Caco-2 (cell line): Measurements from ENCODE around the gene TIMM22. TPM values are rescaled to one million over a fixed set of nuclear protein-coding genes. Genes with fewer than 3 reads are reported as not detected.
"Not testable (repeated sequence)": the region's sequence is repeated elsewhere in the genome, so short reads cannot be mapped to it uniquely, and the experiment has no call there.

Experiments
- BruUV-seq: library from RNA; stranded (reverse); fragments of 400-500 nt; replicated peaks from 2 replicates; lab custom pipeline; 2021; lab: Mats Ljungman, UMichigan
- CTCF ChIA-PET: fragments of 300-600 bp; sonication (Branson Sonifier 250); formaldehyde crosslinking; loops from one replicate; lab custom pipeline; 2022; ENCODE audit warnings: antibody characterized with exemption; lab: Charles Lee
- POLR2A ChIA-PET: fragments of 300-600 bp; sonication (Branson Sonifier 250); formaldehyde crosslinking; loops from one replicate; lab custom pipeline; 2022; ENCODE audit warnings: antibody characterized with exemption; lab: Charles Lee
- DNase-seq, 2 experiments: peaks; one replicate each; pipeline versions ENCODE4 v3.0.0 to v3.0.0-alpha.2; 2020 to 2022
- H3K27me3 ChIP-seq: replicated peaks from 2 replicates; pipeline ENCODE4 v1.6.0; 2011; ENCODE audit warnings: low read length; ENCODE audit not compliant: control insufficient read depth, insufficient read depth
- H3K36me3 ChIP-seq: 2 replicates; pipeline ENCODE4 v1.5.1; 2011; ENCODE audit warnings: low read length; ENCODE audit not compliant: control insufficient read depth, insufficient read depth
- H3K4me1 ChIP-seq: fragments of 250-450 bp; sonication (Bioruptor Pico); 2 replicates; pipeline ENCODE4 v1.5.1; 2020; ENCODE audit warnings: mild to moderate bottlenecking
- H3K4me3 ChIP-seq: 2 replicates; pipeline ENCODE4 v1.5.1; 2011; ENCODE audit warnings: low read depth, mild to moderate bottlenecking, control low read depth, low read length
- H3K9me3 ChIP-seq: fragments of 250-450 bp; sonication (Bioruptor Pico); 2 replicates; pipeline ENCODE4 v1.5.1; 2020; ENCODE audit warnings: mild to moderate bottlenecking, moderate library complexity
- H3K27ac Mint-ChIP-seq: one replicate; pipeline ENCODE4 v1.8.0; 2022; ENCODE audit warnings: mixed read lengths; ENCODE audit not compliant: unreplicated experiment
- H3K27me3 Mint-ChIP-seq: one replicate; pipeline ENCODE4 v1.8.0; 2022; ENCODE audit warnings: mixed read lengths; ENCODE audit not compliant: insufficient read depth, unreplicated experiment
- H3K36me3 Mint-ChIP-seq: one replicate; pipeline ENCODE4 v1.8.0; 2022; ENCODE audit warnings: mild to moderate bottlenecking, mixed read lengths; ENCODE audit not compliant: insufficient read depth, unreplicated experiment
- H3K4me1 Mint-ChIP-seq: one replicate; pipeline ENCODE4 v1.8.0; 2022; ENCODE audit warnings: low read depth, mixed read lengths; ENCODE audit not compliant: unreplicated experiment
- H3K4me3 Mint-ChIP-seq: one replicate; pipeline ENCODE4 v1.8.0; 2022; ENCODE audit warnings: mild to moderate bottlenecking, moderate library complexity, mixed read lengths; ENCODE audit not compliant: unreplicated experiment
- H3K9me3 Mint-ChIP-seq: one replicate; pipeline ENCODE4 v1.8.0; 2022; ENCODE audit warnings: mixed read lengths; ENCODE audit not compliant: unreplicated experiment
- intact Hi-C: fragments of 100-400 bp; cut with micrococcal nuclease; formaldehyde crosslinking; loops from one replicate; pipeline ENCODE4 v1.10.0; 2022; ENCODE audit not compliant: unreplicated experiment
- total RNA-seq: library from RNA; stranded (reverse); gene quantifications from 2 replicates; pipeline ENCODE4 v1.2.3, GENCODE V29; 2022
- TF ChIP-seq, protein P1 (sequence below), 2 experiments: fragments of 200-600 bp in 1 of 2; IDR thresholded peaks; 1 replicate in 1 of 2; 2 replicates in 1 of 2; pipeline versions ENCODE4 v1.5.1 to v1.8.0; 2011 to 2022; ENCODE audit warnings: antibody characterized with exemption in 1 of 2, control low read depth in 1 of 2, inconsistent platforms in 1 of 2, low read depth in 1 of 2, low read length in 1 of 2, mild to moderate bottlenecking in 1 of 2, moderate library complexity in 1 of 2; ENCODE audit not compliant: insufficient read depth in 1 of 2, severe bottlenecking in 1 of 2, unreplicated experiment in 1 of 2

TIMM22 gene
- total RNA-seq, 1 experiment from 2014 or later = 20.6 TPM

DNA sequence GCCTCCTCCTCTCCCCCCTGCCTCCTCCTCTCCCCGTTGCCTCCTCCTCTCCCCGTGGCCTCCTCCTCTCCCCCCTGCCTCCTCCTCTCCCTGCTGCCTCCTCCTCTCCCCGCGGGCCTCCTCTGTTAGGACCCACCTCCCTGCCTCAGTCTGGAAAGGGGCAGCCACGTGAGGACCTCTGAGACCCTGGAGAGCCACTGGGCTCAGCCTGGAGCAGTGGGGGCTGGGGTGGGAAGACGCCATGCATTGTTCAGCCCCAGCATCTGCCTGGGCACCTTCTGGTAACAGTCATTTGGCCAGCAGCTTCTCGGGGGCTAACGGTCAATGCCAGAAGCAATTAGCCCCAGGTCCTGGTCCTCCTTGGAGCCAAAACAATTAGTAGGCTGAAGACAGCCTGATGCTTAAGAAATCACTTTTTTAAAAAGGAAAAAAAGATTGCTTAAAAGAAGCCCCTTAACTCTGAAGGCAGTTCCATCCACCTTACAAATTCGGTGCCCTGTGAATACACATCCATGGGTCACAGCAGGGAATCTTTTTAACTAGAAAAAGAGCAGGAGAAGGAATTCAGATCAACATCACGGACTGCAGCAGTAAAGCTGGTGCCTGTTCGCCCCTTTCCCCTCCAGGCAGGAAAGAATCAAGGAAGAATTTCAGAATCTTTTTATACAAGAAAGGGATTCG is 47.2 kb upstream of the TIMM22 start:
- CTCF ChIA-PET = interaction anchor here (2.5 kb wide), 1 partner anchor 30 kb away, joined by 27 read pairs; the partner anchor contains the start of gene NXN
- peak overlapping the region; percentile 98 for H3K27ac Mint-ChIP-seq
- TF ChIP-seq, protein P1, sequence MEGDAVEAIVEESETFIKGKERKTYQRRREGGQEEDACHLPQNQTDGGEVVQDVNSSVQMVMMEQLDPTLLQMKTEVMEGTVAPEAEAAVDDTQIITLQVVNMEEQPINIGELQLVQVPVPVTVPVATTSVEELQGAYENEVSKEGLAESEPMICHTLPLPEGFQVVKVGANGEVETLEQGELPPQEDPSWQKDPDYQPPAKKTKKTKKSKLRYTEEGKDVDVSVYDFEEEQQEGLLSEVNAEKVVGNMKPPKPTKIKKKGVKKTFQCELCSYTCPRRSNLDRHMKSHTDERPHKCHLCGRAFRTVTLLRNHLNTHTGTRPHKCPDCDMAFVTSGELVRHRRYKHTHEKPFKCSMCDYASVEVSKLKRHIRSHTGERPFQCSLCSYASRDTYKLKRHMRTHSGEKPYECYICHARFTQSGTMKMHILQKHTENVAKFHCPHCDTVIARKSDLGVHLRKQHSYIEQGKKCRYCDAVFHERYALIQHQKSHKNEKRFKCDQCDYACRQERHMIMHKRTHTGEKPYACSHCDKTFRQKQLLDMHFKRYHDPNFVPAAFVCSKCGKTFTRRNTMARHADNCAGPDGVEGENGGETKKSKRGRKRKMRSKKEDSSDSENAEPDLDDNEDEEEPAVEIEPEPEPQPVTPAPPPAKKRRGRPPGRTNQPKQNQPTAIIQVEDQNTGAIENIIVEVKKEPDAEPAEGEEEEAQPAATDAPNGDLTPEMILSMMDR (IDR thresholded peaks at IDR 0.05; ENCODE audit: insufficient read depth in 1 of 2, low read depth in 1 of 2, low read length in 1 of 2, severe bottlenecking in 1 of 2, unreplicated experiment in 1 of 2) = no peak
- H3K4me1 Mint-ChIP-seq = peaks cover 38% of the 10 kb centered on the region
- H3K27me3 Mint-ChIP-seq = no peaks in the 10 kb centered on the region
- H3K9me3 Mint-ChIP-seq = no peaks in the 10 kb centered on the region
- no peaks in the 10 kb centered on the region for H3K9me3 ChIP-seq
- no peaks in the 10 kb centered on the region for H3K27me3 ChIP-seq
- intact Hi-C loops = loop anchor here (2.0 kb wide), 1 partner anchor 17 kb away; no protein-coding TSS in a partner anchor
- H3K4me3 ChIP-seq = no peak overlapping the region
- DNase-seq = no peak
- BruUV-seq = no TSS peak
- peaks cover 43% of the 10 kb centered on the region for H3K4me1 ChIP-seq
- H3K4me3 Mint-ChIP-seq = peak overlapping the region; percentile 74
- peaks cover 73% of the 10 kb centered on the region for H3K36me3 Mint-ChIP-seq
- POLR2A ChIA-PET = interaction anchor here (2.2 to 2.5 kb wide), 3 partner anchors 17 to 24 kb away, joined by 15 to 24 read pairs (median 23); no protein-coding TSS in a partner anchor
- H3K36me3 ChIP-seq = no peaks in the 10 kb centered on the region; the same call in 1 of the 2 replicates

DNA sequence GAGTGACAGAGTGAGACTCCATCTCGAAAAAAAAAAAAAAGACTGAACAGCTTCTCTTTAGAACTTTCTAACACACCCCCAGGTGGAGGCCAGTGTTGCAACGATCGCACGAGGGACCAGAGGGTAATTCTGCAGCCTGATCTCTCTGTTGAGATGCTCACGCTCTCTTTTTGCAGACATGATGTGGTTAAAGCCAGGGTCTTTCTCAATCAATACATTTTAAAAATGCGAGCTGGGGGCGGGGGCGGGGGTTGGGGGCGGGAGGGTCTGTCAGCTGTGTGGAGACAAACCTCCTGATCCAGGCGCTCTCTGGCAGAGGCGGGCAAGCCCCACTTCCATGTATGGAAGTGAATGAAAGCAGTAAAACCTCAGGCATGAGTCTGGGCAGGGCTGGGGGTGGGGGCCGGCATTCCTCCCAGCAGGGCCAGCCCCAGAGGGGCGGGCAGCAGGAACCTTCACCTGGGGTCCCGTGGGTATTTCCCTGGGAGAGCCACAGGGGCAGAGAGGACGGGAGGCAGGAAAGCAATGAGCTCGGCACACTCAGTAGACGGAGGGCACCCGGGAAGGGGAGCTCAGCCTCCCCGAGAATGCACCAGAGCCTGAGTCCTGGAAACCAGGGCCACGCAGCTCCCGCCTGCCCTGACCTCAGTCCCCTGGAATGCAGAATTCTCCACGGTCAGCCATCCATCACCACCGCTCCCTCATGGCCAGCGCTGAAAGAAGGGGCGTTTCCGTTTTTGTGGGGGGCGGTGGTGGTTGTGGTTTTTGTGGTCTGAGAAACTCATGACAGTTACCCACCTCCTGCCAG is 45.4 kb upstream of the TIMM22 start:
- Mint-ChIP-seq H3K27ac (peak overlapping the region; percentile 98), H3K4me3 (peak overlapping the region; percentile 74), H3K9me3 (no peaks in the 10 kb centered on the region), H3K27me3 (no peaks in the 10 kb centered on the region), H3K36me3 (peaks cover 68% of the 10 kb centered on the region), H3K4me1 (peaks cover 31% of the 10 kb centered on the region)
- TF ChIP-seq, protein P1 (IDR thresholded peaks at IDR 0.05; ENCODE audit: insufficient read depth in 1 of 2, low read depth in 1 of 2, low read length in 1 of 2, severe bottlenecking in 1 of 2, unreplicated experiment in 1 of 2) = no peak
- Histone ChIP-seq H3K4me1 (peaks cover 51% of the 10 kb centered on the region), H3K36me3 (no peaks in the 10 kb centered on the region; the same call in 1 of the 2 replicates), H3K4me3 (peak overlapping the region; percentile 24), H3K27me3 (no peaks in the 10 kb centered on the region), H3K9me3 (no peaks in the 10 kb centered on the region)
- intact Hi-C loops = loop anchor here (1.0 to 2.0 kb wide), 3 partner anchors 19 to 27 kb away; no protein-coding TSS in a partner anchor
- ChIA-PET POLR2A (interaction anchor here (0.5 to 2.5 kb wide), 16 partner anchors 8 to 237 kb away, joined by 3 to 26 read pairs (median 10); partner anchors contain the start of genes NXN and VPS53), CTCF (interaction anchor here (0.6 to 2.5 kb wide), 9 partner anchors 11 to 72 kb away, joined by 3 to 27 read pairs (median 4); partner anchors contain the start of genes NXN and TIMM22)
- DNase-seq = peak; percentile 93 to 96
- BruUV-seq = TSS peak; percentile 89

DNA sequence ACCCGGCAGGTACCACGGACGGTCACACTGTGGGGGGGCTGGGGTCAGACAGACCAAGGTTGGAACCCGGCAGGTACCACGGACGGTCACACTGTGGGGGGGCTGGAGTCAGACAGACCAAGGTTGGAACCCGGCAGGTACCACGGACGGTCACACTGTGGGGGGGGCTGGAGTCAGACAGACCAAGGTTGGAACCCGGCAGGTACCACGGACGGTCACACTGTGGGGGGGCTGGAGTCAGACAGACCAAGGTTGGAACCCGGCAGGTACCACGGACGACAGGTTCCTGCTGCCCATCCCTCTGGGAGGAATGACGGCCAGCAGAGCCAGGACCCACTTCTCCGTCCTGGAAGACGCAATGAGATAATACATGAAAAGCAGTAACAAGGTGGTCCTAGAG is 44.3 kb upstream of the TIMM22 start:
- peaks cover 59% of the 10 kb centered on the region for H3K4me1 ChIP-seq
- H3K4me3 ChIP-seq, BruUV-seq, POLR2A ChIA-PET, H3K27me3 Mint-ChIP-seq, H3K9me3 Mint-ChIP-seq, intact Hi-C loops, DNase-seq, CTCF ChIA-PET, H3K9me3 ChIP-seq, H3K27me3 ChIP-seq, H3K36me3 ChIP-seq: not testable (repeated sequence)
- H3K36me3 Mint-ChIP-seq = peaks cover 70% of the 10 kb centered on the region
- peaks cover 31% of the 10 kb centered on the region for H3K4me1 Mint-ChIP-seq
- peak overlapping the region; percentile 54 for H3K4me3 Mint-ChIP-seq
- H3K27ac Mint-ChIP-seq = peak overlapping the region; percentile 99
